HG03139 (cell line): ENCODE measurements around the gene UBE2O.
A peak's percentile ranks its signal among the peaks of the same experiment; 100 is the strongest.

Experiments
- ATAC-seq: cut with Tn5 transposase; IDR thresholded peaks from one replicate; pipeline ENCODE4 v1.9.1; 2021; ENCODE audit not compliant: unreplicated experiment

The UBE2O gene

DNA sequence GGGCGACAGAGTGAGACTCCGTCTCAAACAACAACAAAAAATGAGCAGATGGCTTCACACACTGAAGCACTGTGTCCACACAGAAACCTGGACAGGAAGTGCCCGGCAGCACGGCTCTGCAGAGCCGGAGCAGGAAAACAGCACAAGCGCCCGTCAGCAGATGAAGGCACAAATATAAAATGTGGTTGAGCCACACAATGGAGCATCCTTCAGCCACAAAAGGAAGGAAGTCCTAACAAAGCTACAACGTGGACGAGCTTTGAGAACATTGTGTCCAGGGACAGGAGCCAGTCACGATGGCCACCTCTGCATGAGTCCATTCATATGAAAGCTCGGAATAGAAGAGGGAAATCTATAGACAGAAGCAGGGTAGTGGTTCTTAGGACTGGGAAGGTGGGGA is 32.6 kb upstream of the UBE2O start:
- ATAC-seq, result no peak

DNA sequence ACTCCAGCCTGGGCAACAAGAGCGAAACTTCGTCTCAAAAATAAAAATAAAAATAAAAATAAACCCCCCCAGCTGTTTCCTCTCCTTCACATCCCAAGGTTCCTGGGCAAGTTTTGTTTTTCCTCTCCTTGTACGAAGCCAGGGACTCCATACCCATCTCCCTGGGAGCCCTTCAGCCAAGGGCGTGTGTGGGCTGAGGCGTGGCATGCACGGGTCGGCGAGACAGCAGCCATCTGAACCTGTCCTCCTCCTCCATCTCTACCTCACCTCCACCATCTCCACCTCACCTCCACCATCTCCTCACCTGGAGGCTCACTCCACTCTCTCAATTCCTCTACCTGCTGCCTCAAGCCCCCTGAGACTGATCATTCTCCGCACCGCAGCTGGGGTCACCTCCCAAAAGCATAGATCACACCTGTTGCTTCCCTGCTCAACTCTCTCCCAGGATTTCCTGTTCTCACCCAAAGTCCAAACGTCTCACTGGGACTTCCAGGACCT is 31.3 kb upstream of the UBE2O start:
- no peak for ATAC-seq

DNA sequence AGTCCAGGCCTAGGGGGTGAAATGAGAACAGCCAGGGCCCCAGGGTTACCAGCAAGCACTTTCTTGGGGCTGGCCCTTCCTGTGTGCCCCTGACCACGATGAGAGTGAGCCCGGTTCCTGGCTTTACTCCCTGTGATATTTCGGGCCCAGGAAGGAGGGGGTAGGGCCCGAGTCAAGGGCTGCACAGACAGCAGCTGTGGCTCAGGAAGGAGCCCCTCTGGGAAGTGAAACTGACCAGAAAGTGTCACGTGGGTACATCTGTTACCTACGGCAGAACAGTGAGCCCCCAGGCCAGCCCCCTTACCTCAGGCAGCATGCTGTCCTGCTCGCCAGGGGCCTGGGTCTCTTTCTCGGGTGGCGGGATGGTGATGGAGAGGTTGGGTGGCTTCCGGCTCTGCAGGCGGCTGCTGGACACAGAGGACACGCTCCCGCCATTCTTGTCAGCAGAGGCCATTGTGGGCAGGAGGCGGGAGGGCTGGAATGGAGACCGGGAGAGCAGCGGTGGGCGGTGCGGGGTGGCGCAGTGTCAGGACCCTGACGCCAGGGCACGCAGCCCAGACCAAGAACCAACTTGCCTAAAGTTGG is 28.2 kb upstream of the UBE2O start:
- ATAC-seq, result peak; percentile 65

DNA sequence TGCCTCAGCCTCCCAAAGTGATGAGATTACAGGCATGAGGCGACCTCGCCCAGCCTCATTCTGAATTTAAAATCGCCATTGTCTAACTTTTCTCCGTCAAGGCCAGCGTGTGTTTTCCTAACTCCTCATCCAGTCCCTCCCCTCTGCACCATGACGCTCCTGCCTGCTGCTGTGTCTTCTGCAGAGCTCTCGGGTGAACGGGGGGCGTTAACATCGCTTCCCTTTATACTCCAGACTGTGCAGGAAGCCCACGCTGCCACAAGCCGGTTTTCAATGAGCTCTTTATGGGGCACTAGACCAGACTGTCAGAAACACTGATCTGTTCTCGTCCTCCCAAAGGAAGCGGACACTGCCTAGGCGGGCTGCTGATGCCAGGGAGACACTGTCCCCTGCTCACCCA is 27.7 kb upstream of the UBE2O start:
- ATAC-seq, result peak; percentile 7

DNA sequence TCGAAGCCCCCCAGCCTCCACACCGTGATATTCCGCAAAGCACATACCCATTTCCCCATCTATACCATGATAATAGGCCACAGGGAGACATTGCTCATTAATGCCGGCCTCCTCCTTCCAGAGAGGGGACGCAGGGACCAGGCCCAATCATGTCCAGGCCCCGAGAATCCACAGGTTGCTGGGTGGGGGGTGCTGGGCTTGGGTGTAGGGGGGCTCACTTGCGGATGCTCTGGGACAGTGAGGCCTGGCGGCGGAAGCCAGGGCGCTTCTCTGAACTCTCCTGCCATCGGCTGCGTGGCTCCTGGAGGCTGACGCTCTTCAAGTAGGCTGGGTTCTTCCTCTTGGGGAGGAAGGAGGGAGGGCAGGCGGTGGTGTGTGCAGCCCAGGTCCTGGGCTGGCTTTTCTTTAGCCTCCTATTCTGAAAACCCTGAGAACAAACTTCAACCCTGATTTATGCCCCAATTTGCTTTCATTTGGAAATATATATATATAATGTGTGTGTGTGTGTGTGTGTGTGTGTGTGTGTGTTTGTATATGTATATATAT is 26.6 kb upstream of the UBE2O start:
- no peak for ATAC-seq

DNA sequence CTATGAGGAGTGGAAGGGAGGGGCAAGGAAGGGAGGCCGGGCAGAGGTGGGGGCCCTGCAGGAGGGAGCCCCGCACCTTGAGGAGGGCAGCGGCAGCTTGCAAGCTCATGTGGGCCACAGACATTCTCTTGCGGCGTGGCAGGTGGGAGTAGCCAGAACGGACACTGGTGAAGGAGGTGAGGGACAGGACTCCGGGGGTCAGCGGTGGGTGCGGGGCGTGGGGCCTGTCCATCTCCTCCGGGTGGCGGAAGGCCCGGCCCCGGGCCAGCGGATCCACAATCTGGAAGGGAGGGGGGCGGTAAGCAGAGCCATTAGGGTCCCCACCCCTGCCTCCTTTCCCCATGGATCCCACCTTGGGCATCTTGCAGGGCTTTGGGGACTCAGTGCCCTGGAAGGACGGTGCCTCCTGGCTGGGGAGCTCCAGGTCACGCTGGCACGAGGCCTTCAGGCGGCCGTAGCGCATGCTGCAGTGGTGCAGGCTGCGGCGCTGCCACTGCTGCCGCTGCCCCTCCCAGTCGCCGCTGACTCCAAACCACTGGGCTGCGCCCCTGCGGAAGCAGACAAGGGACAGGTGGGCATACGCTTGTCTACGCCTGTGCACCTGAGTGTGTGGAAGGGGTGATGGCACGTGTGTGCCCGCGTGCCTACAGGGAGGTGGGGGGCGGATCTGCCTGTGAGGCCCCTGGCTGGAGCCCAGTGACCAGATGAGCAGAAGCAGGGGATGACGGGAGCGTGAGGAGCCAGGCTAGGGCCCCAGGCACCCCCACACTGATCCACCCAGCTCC is 26.0 kb upstream of the UBE2O start:
- no peak for ATAC-seq

DNA sequence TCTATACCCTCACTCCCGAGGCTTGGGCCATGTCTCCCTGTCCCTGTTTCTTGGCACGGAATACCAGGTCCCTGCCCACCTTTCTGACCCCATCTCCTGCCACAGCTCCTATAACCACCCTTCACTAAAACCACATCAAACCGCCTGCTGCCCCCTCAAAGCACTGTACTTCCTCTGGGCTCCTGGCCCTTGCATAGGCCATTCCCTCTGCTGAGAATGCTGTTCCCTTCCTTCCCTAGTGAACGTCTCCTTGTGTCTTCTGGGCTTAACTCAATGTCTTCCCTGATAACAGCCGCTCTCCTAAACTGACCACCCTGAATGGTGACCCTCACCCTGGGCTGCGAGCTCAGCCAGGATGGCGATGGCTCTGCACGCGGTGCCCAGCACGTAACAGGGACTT is 25.1 kb upstream of the UBE2O start:
- ATAC-seq, result no peak

DNA sequence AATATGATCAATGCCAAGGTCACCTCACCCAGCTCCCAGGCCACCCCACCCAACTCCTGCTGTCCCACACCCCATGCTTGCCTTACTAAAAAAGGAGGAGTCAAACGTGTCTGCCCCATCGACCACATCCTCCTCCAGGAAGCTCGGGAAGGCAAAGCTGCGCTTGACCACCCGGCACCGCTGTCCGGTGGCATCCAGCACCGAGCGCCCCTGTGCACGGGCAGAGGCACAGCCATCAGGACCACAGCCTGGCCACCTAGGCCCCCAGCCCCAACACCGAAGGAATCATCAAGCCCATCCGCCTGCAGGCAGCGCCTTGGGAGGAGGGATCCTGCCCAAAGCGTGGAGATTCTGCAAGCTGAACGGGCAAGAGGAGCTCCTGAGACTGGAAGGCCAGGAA is 24.6 kb upstream of the UBE2O start:
- no peak for ATAC-seq

DNA sequence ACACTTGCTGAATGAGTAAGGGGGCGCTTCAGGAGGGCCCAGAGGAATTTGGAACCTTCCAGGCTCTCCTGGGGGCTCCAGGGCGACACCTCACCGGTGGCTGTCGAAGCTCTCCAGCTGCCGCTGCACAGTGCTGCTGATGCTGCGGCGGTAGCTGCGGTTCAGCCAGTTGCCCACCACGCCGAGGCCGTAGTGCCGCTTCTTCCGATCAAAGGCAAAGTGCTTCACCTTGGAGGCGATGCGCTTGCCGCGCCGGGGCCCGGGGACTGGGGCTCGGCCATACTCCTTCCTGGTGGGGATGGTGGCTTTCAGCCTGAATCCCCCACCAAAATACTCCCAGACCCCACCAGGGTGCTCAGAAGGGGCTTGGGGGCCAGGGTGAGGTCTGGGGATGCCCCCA is 23.8 kb upstream of the UBE2O start:
- no peak for ATAC-seq

DNA sequence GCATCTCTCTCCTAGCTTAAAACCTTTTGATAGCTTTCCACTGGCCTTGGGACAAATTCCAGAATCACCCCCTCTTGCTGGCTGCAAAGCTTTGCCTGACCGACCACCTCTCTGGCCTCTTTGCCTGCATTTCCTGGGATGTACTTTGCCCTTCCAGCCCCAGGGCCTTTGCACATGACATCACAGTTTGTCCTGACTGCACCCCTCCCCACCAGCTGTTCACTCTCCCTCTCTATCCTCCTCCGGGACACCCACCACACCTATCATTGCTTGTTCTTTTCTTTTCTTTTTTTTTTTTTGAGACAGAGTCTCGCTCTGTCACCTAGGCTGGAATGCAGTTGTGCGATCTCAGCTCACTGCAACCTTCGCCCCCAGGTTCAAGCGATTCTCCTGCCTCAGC is 22.4 kb upstream of the UBE2O start:
- ATAC-seq, result no peak

DNA sequence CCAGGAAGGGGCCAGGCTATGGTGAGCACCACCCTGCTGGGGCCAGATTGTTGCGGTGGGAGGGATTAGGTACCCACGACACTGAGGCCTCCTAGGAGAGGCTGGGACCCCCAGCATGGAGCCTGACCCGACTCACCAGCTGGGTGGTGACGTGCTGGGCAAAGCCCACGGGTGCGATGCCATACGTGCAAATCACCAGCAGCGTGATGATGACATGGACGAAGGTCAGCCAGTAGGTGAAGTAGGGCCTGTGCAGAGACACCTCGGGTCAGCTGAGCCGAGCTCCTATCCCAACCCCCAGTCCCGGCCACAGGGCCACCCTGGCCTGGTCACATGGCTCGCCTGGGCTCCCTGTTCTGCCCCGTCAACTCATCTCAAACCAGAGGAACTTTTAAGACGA is 21.9 kb upstream of the UBE2O start:
- no peak for ATAC-seq

DNA sequence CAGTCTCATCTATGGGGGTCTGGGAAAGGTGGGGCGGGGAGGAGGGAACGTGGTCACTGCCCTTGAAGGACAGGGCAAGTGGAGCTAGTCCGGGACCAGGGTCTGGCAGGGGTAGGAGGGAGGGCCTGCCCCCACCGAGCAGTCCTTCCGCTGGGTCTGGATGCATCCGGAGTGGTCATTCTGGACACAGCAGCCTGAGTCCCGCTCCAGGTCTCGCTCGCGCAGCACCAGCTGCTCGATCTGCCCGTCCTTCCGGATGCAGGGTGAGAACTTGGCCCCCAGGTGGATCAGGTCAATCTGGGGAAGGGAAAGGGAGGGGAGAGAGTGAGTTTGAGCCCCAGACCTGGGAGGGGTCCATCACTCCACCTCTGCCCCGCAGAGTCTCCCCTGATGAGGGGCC is 21.3 kb upstream of the UBE2O start:
- ATAC-seq, result no peak

DNA sequence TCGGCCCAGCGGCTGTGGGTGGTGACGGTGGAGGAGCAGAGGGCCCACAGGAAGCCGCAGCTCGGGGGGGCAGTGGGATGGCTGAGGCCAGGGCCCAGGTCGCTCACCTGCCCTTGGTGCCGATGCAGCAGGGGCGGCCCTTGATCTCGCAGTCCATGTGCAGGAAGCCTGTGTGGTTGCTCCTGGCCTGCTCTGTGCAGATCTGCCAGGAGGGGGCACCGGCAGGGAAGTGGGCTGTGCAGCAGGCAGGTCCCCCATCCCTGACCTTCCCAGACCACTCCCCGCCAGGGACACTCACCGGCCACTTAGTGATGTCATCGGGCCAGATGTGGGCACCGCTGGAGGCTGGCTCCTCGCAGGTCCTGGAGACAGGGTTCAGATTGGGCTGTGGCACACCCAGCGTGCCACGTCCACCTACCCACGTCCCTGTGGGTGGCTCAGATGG is 20.6 kb upstream of the UBE2O start:
- ATAC-seq, result no peak

DNA sequence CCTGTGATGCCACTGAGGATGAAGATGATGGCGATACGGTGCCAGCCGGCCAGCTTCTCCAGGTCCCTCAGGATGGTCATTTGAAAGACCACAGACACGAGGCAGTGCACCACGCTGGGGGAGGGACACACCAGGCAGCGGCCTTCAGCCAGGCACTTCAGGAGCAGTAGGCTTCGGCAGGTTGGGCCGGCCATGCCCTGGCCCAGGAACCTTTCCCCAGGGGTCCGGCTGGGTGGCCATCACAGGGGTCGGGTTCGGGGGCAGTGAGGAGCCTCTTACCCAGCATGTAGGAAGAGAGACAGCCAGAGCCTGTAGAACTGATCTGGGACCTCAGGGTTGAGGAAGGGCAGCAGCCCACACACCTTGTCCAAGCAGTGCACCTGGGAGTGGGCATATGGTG is 19.8 kb upstream of the UBE2O start:
- no peak for ATAC-seq

DNA sequence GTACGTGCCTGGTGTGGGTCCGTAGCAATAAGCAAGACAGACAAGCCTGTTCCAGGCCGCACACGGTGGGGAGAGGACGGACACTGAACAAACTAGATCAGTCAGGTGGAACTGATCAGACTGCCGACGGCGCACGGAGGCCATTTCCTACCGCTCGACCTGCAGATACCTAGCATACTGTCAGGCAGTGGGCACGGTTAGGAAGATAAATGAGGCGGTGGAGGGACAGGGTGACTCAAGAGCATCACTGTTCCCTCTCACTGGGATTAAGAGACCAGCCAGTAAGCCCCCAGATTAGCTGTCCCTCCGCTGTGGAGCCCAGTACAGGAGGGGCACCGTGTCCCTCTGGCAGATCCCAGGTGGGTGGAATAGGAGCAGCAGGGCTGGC is 19.3 kb upstream of the UBE2O start:
- no peak for ATAC-seq

DNA sequence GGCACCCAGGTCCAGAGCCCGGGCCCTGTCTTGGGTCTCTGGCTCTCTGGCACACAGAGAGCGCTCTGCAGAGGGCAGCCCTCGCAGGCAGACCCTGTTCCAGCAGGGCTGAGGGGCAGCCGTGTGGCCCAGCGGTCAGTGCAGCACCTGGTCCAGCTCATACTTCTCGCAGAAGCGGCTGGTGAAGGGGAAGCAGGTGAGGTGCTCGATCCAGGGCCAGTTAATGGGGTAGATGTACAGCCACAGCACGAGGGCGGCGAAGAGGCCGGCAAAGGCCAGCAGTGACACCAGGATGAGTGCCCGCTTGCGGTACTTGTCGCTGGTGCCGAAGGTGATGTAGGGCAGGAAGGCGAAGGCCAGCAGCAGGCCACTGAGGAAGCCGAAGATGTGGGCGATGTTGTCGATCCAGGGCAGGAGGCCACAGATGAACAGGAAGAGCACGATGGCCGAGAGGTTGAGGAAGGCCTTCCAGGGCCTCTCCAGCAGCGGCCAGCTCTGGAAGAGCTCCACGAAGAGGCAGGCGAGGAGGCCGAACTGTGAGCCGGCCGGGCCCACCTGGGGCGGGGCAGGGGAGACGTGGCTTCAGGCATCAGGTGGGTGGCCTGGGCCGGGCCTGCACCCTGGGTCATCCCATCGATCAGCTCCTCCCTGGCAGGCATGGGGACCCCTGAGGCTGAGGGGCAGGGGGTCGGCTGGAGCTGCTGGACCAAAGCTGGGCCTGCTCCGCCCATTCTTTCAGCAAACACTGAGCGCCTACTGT is 18.7 kb upstream of the UBE2O start:
- ATAC-seq, result no peak

DNA sequence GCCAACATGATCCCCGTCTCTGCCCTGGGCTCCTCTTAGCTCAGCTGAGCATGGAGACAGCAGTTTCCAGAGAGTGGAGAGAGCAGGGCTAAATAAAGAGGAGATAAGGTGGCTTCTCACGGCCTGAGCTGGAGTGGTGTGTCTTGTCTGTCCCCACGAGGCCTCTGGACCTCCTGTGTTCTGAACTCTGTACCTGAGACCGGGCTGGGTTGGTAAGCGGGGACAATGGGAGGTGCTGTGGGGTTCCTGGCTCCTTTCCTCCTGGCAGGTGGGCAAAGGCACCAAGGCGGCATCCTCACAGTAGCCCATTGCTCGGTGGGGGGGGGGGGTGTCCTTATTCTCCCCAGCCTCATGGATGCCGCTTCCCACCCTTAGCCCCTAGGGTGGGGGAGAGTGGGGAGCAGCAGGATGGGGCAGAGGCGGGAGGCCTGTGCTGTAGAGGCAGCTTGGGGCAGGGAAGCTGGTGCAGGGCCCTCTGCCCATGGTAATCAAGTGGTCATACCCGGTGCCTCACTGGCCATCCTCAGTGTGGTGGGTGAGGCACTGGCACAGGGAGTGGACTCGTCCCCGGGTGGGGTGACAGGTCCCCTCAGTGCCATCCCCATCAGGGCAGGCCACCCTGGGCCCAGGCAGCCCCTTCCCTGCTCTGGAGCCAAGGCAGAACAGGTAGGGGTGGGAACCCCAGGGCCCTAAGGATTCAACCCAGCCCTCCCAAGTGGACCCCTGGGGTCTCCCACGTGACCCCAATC is 17.2 kb upstream of the UBE2O start:
- no peak for ATAC-seq

DNA sequence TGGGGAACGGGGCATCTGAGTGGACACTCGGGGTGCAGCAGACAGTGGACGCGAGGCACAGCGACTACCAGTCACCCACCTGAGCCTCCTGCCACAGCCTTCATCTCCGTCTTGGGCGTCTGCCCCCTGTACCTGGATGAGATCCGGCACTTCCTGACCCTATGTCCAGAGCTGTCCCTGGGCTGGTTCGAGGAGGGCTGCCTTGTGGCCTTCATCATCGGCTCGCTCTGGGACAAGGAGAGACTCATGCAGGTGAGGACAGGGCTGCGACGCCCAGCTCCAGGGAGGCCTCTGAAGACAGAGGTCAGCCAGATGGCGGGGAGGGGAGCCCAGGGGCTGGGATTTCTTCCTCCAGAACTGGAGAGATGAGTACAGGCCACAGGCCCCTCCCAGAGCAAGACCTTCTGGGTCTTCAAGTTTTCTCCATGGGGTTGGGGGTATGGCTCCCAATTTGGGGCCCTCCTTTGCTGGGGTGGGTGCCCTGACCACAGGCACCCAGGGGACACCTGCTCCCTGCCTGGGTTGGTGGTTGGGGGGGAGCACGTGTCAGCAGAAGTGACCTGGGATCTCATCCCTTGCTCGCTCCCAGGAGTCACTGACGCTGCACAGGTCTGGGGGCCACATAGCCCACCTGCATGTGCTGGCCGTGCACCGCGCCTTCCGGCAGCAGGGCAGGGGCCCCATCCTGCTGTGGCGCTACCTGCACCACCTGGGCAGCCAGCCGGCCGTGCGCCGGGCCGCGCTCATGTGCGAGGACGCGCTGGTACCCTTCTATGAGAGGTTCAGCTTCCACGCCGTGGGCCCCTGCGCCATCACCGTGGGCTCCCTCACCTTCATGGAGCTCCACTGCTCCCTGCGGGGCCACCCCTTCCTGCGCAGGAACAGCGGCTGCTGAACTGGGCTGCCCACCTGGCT is 16.4 kb upstream of the UBE2O start:
- ATAC-seq, result no peak

DNA sequence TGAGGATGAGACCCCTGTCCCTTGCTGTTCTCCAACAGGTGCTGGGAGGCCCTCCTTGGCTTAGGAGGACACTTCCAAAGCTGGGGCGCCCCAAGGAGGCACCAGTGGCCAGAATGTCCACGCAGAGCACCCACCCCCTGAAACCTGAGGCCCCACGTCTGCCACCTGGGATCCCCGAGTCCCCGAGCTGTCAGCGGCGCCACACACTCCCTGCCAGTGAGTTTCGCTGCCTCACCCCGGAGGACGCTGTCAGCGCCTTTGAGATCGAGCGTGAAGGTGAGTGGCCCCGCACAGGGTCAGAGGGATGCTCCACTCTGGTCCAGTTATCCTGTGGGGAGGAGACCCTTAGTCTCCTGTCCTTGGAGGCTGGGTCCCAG is 15.7 kb upstream of the UBE2O start:
- no peak for ATAC-seq
